Body of pancreas (tissue), 4 donors: ENCODE data around the gene VKORC1L1. TPM values are rescaled to one million over a fixed set of nuclear protein-coding genes. Genes with fewer than 3 reads are reported as not detected.

Experiments used
- ATAC-seq: fragments of 150-250 bp; one replicate; pipeline ENCODE4 v1.9.1; 2016
- DNase-seq, 4 donors: peaks; one replicate each; pipeline ENCODE4 v3.0.0-alpha.2; 2019
- H3K27ac ChIP-seq, 4 donors: fragments of 200-600 bp; sonication (generic); 1 replicate in 3 of 4; 2 replicates in 1 of 4; pipeline versions ENCODE4 v1.5.1 to v1.6.1; 2016 to 2019; ENCODE audit warnings: mild to moderate bottlenecking in 1 of 4, mixed read lengths in 1 of 4, moderate library complexity in 1 of 4
- H3K27me3 ChIP-seq, 2 donors: fragments of 200-600 bp; sonication (generic); one replicate each; pipeline ENCODE4 v1.6.0; 2016; ENCODE audit warnings: mild to moderate bottlenecking in 1 of 2
- H3K36me3 ChIP-seq, 2 donors: fragments of 200-600 bp; sonication (generic); replicated peaks in 1 of 2; 2 replicates each; pipeline ENCODE4 v1.5.1; 2016; ENCODE audit warnings: low read depth in 2 of 2; ENCODE audit not compliant: insufficient read depth in 1 of 2
- H3K4me1 ChIP-seq: fragments of 200-600 bp; sonication (generic); one replicate; pipeline ENCODE4 v1.6.0; 2016
- H3K4me3 ChIP-seq, 2 donors: fragments of 200-600 bp; sonication (generic); 1 replicate in 1 of 2; 2 replicates in 1 of 2; pipeline ENCODE4 v1.5.1; 2016 to 2019
- H3K9me3 ChIP-seq, 3 donors: fragments of 200-600 bp; sonication (generic); 1 replicate in 2 of 3; 2 replicates in 1 of 3; pipeline ENCODE4 v1.5.1; 2016
- POLR2A ChIP-seq, 3 donors: fragments of 450-650 bp; IDR thresholded peaks; one replicate each; pipeline ENCODE4 v1.6.1; 2016; ENCODE audit warnings: antibody characterized with exemption in 3 of 3, mild to moderate bottlenecking in 2 of 3
- WGBS, 2 donors: methylation state at CpG; one replicate each; pipeline ENCODE4 v1.1.5; 2017; 5-methylcytosine and 5-hydroxymethylcytosine counted together
- intact Hi-C: fragments of 100-400 bp; cut with DNase I; formaldehyde crosslinking; loops from one replicate; pipeline ENCODE4 v1.15.1; 2023
- total RNA-seq, 2 donors: library from RNA; depleted of rRNA; stranded (reverse); fragments of >200 nt; gene quantifications; one replicate each; pipeline ENCODE4 v1.1.0, GENCODE V29; 2016
- TF ChIP-seq, protein P1 (sequence below), 7 experiments: fragments of 450-650 bp in 4 of 7; fragments of 200-600 bp in 3 of 7; sonication (generic) in 3 of 7; IDR thresholded peaks; one replicate each; pipeline ENCODE4 v1.5.1; 2016 to 2019; ENCODE audit warnings: antibody characterized with exemption in 7 of 7

Gene VKORC1L1
- total RNA-seq, 2 donors from 2014 or later, result 9.9 to 18.8 TPM

DNA sequence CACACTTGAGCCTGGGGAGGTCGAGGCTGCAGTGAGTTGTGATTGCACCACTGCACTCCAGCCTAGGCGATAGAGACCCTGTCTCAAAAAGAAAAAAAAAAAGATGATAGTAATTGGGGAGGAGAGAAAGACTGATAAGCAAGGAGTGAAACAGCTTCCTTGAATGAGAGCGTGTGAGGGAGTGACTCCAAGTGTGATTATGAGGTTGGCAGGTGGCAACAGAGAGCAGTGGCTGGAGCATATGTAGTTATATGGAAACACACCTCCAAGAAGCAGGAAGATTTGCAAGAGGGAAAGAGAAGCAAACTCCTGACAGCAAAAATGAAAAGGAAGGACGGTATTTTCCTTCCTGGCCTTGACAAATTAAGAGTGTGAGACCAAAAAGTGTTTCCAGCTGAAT is 50.4 kb downstream of the VKORC1L1 start:
- no peak for DNase-seq
- H3K4me3 ChIP-seq, result no peak overlapping the region
- WGBS, 2 donors, result 71 to 74% methylated on average over 4 of the region's 4 CpGs
- H3K36me3 ChIP-seq, result no peaks in the 10 kb centered on the region
- TF ChIP-seq, protein P1, sequence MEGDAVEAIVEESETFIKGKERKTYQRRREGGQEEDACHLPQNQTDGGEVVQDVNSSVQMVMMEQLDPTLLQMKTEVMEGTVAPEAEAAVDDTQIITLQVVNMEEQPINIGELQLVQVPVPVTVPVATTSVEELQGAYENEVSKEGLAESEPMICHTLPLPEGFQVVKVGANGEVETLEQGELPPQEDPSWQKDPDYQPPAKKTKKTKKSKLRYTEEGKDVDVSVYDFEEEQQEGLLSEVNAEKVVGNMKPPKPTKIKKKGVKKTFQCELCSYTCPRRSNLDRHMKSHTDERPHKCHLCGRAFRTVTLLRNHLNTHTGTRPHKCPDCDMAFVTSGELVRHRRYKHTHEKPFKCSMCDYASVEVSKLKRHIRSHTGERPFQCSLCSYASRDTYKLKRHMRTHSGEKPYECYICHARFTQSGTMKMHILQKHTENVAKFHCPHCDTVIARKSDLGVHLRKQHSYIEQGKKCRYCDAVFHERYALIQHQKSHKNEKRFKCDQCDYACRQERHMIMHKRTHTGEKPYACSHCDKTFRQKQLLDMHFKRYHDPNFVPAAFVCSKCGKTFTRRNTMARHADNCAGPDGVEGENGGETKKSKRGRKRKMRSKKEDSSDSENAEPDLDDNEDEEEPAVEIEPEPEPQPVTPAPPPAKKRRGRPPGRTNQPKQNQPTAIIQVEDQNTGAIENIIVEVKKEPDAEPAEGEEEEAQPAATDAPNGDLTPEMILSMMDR (IDR thresholded peaks at IDR 0.05), result no peak
- H3K4me1 ChIP-seq, result peaks cover 18% of the 10 kb centered on the region
- H3K9me3 ChIP-seq, result no peaks in the 10 kb centered on the region
- intact Hi-C loops, result no loop called here
- no peak for ATAC-seq
- H3K27me3 ChIP-seq, result no peaks in the 10 kb centered on the region
- H3K27ac ChIP-seq, result no peak overlapping the region

GRCh38 chr7:65924193-65924592 is 51.3 kb downstream of the VKORC1L1 start:
- intact Hi-C loops, result no loop called here
- Histone ChIP-seq H3K27ac (no peak overlapping the region), H3K36me3 (no peaks in the 10 kb centered on the region), H3K4me1 (peaks cover 18% of the 10 kb centered on the region), H3K27me3 (no peaks in the 10 kb centered on the region), H3K4me3 (no peak overlapping the region), H3K9me3 (no peaks in the 10 kb centered on the region)
- WGBS, 2 donors, result 19 to 26% methylated on average over 4 of the region's 4 CpGs
- ATAC-seq, result no peak
- DNase-seq, result no peak
- TF ChIP-seq, protein P1 (IDR thresholded peaks at IDR 0.05), result no peak
- no peak for TF ChIP-seq POLR2A (IDR thresholded peaks at IDR 0.05)

DNA sequence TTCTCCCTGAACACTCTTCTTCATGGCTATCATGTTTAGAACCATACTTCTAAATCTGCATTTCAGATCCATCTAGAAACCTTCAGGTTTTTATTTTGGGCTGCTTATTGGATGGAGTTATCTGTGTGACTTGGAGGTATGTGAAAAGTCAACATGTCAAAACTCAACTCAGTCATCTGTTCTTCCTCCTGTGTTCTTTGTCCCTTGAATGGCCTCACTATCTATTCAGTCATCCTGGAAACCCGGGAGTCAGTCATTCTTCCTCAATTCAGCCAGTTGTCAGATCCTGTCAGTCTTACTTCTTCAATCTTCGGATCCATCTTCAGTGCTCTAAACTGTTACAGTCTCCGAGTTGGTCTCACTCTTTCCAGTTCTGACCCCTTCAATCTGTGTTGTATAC is 52.2 kb downstream of the VKORC1L1 start:
- Histone ChIP-seq H3K9me3 (no peaks in the 10 kb centered on the region), H3K27me3 (no peaks in the 10 kb centered on the region), H3K36me3 (no peaks in the 10 kb centered on the region), H3K4me3 (no peak overlapping the region), H3K27ac (no peak overlapping the region), H3K4me1 (peaks cover 18% of the 10 kb centered on the region)
- 70 to 87% methylated on average over 3 of the region's 3 CpGs for WGBS, 2 donors
- no peak for ATAC-seq
- intact Hi-C loops, result no loop called here
- no peak for TF ChIP-seq POLR2A (IDR thresholded peaks at IDR 0.05)
- TF ChIP-seq, protein P1 (IDR thresholded peaks at IDR 0.05), result no peak
- no peak for DNase-seq

DNA sequence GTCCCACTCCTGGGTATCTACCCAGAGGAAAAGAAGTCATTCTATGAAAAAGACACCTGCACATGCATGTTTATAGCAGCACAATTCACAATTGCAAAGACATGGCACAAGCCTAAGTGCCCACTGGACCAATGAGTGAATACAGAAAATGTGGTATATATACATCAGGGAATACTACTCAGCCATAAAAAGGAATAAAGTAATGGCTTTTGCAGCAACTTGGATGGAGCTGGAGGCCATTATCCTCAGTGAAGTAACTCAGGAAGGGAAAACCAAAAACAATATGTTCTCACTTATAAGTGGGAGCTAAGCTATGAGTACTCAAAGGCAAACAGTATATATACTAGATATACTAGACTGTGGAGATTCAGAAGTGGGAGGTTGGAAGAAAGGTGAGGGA is 53.7 kb downstream of the VKORC1L1 start:
- DNase-seq, result no peak
- ATAC-seq, result no peak
- peaks cover 19% of the 10 kb centered on the region for H3K4me1 ChIP-seq
- H3K9me3 ChIP-seq, result no peaks in the 10 kb centered on the region
- no peak overlapping the region for H3K4me3 ChIP-seq
- no peaks in the 10 kb centered on the region for H3K36me3 ChIP-seq
- H3K27ac ChIP-seq, result no peak overlapping the region
- intact Hi-C loops, result no loop called here
- TF ChIP-seq, protein P1 (IDR thresholded peaks at IDR 0.05), result no peak
- no peak for TF ChIP-seq POLR2A (IDR thresholded peaks at IDR 0.05)
- H3K27me3 ChIP-seq, result no peaks in the 10 kb centered on the region

DNA sequence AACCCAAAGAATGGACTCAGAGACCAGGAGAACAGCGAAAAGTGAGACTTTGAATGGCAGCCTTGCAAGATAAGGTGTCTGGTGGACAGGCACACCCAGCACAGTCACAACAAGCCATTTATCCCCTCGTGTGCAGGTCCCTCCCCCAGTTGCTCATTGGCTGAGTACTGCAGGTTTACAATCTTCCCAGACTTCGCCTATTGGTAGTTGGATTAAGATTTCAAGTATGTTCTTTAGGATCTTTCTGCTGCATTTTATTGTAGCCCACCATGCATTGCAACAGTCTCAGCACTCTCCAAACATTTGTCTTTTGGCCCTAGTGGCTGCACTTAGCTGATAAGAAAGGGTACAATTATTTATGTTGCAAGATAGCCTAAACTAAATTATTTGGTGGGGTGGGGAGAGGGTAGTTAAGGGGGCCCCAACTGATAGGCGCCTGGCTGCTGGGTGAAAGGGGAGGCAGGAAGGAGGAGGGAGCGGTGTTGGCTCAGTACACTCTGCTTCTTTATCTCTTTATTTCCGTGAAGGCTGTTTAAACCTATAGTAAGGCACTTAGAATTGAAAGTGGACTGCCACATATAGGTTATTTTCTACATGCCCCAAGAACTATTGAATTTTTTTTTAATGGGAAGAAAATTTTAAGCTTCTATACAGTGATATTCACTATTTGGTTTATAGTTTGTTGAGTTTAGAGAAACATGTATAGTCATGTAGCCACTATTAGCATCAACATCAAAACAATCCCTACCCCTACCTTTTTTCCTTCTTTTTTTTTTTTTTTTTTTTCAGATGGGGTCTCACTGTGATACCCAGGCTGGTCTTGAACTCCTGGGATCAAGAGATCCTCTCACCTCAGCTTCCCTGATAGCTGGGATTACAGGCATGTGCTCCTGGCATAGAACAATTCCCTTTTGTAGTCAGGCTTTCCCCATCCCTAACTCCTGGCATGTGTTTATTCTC is 54.9 kb downstream of the VKORC1L1 start:
- no peak for TF ChIP-seq POLR2A (IDR thresholded peaks at IDR 0.05)
- TF ChIP-seq, protein P1 (IDR thresholded peaks at IDR 0.05), result no peak
- H3K27ac ChIP-seq, result no peak overlapping the region
- H3K9me3 ChIP-seq, result no peaks in the 10 kb centered on the region
- peaks cover 22% of the 10 kb centered on the region for H3K4me1 ChIP-seq
- no peak for DNase-seq
- H3K27me3 ChIP-seq, result no peaks in the 10 kb centered on the region
- intact Hi-C loops, result no loop called here
- no peaks in the 10 kb centered on the region for H3K36me3 ChIP-seq
- 49 to 52% methylated on average over 6 of the region's 6 CpGs for WGBS, 2 donors
- no peak overlapping the region for H3K4me3 ChIP-seq
- no peak for ATAC-seq
